HepG2 (cell line): ENCODE results near the gene SCYGR6. TPM values are rescaled to one million over a fixed set of nuclear protein-coding genes. Genes with fewer than 3 reads are reported as not detected.
A peak's percentile ranks its signal among the peaks of the same experiment; 100 is the strongest.

ENCODE experiments used
- ATAC-seq: fragments of 200-7000 bp; cut with Tn5 transposase; 3 replicates; pipeline ENCODE4 v1.9.1; 2020; ENCODE audit warnings: mild to moderate bottlenecking, moderate library complexity
- BruUV-seq: library from RNA; stranded (reverse); fragments of 400-500 nt; replicated peaks from 2 replicates; lab custom pipeline; 2021; lab: Mats Ljungman, UMichigan
- CTCF ChIA-PET: fragments of 300-600 bp; formaldehyde crosslinking; extraction: SDS; loops from one replicate; lab custom pipeline; 2021; ENCODE audit warnings: low total read pairs, inconsistent platforms, low intra/inter-chr PET ratio; lab: Yijun Ruan, JAX
- POLR2A ChIA-PET: fragments of 350-600 bp; sonication (Branson Sonifier 250); formaldehyde crosslinking; loops from one replicate; lab custom pipeline; 2020; ENCODE audit warnings: antibody characterized with exemption, inconsistent platforms; lab: Yijun Ruan, JAX
- DNase-seq: peaks from one replicate; pipeline ENCODE4 v3.0.0-alpha.2; 2015; ENCODE audit warnings: low spot score
- FAIRE-seq: peaks from 3 replicates; lab custom pipeline; 2011; peaks lifted over from hg19 to GRCh38; lab: Jason Lieb, UNC
- H2AFZ ChIP-seq: one replicate; pipeline ENCODE4 v1.6.1; 2011; ENCODE audit warnings: low read length, inconsistent platforms
- H3K27ac ChIP-seq: fragments of 300-600 bp; 3 replicates; pipeline ENCODE4 v1.8.0; 2011; ENCODE audit warnings: mixed run types, mild to moderate bottlenecking, mixed read lengths, low read length, inconsistent platforms; ENCODE audit not compliant: insufficient read depth; ENCODE audit errors: extremely low read length
- H3K27me3 ChIP-seq, 2 experiments: fragments of 200-600 bp in 1 of 2; 2 replicates in 1 of 2; 3 replicates in 1 of 2; pipeline versions ENCODE4 v1.6.0 to v1.8.0; 2011; ENCODE audit warnings: low read length in 2 of 2, mild to moderate bottlenecking in 2 of 2, moderate library complexity in 2 of 2, inconsistent platforms in 1 of 2; ENCODE audit not compliant: insufficient read depth in 2 of 2, control insufficient read depth in 1 of 2
- H3K36me3 ChIP-seq, 2 experiments: fragments of 200-600 bp in 1 of 2; replicated peaks in 1 of 2; 2 replicates in 1 of 2; 3 replicates in 1 of 2; pipeline versions ENCODE4 v1.5.1 to v1.8.0; 2011; ENCODE audit warnings: low read length in 2 of 2, inconsistent platforms in 1 of 2; ENCODE audit not compliant: insufficient read depth in 2 of 2, control insufficient read depth in 1 of 2
- H3K4me1 ChIP-seq: 2 replicates; pipeline ENCODE4 v1.5.1; 2012; ENCODE audit warnings: low read length, inconsistent platforms; ENCODE audit not compliant: insufficient read depth
- H3K4me2 ChIP-seq: 2 replicates; pipeline ENCODE4 v1.6.0; 2011; ENCODE audit warnings: low read depth, low read length, inconsistent platforms
- H3K4me3 ChIP-seq, 3 experiments: fragments of 200-600 bp in 1 of 3; sonication (generic), shearing (Covaris generic) in 1 of 3; replicated peaks in 1 of 3; 2 replicates each; pipeline ENCODE4 v1.5.1; 2011 to 2016; ENCODE audit warnings: low read length in 3 of 3, inconsistent platforms in 2 of 3, low read depth in 2 of 3, mild to moderate bottlenecking in 2 of 3, control low read depth in 1 of 3, mixed read lengths in 1 of 3; ENCODE audit not compliant: insufficient read depth in 1 of 3
- H3K79me2 ChIP-seq: one replicate; pipeline ENCODE4 v1.6.1; 2011; ENCODE audit warnings: low read length, inconsistent platforms; ENCODE audit not compliant: insufficient read depth
- H3K9ac ChIP-seq: 2 replicates; pipeline ENCODE4 v1.6.0; 2011; ENCODE audit warnings: mild to moderate bottlenecking, low read depth, low read length, inconsistent platforms; ENCODE audit not compliant: insufficient read depth
- H3K9me3 ChIP-seq: 2 replicates; pipeline ENCODE4 v1.5.1; 2012; ENCODE audit warnings: mild to moderate bottlenecking, low read length
- H4K20me1 ChIP-seq: 2 replicates; pipeline ENCODE4 v1.6.0; 2011; ENCODE audit warnings: inconsistent platforms, mild to moderate bottlenecking, low read length, moderate library complexity; ENCODE audit not compliant: insufficient read depth
- AGO1 ChIP-seq: fragments of 200-400 bp; formaldehyde crosslinking; IDR thresholded peaks from 2 replicates; pipeline ENCODE4 v1.6.1; 2017; ENCODE audit warnings: mild to moderate bottlenecking, low read depth, low read length, moderate library complexity; ENCODE audit not compliant: poor library complexity, severe bottlenecking
- BHLHE40 ChIP-seq: IDR thresholded peaks from 2 replicates; pipeline ENCODE4 v1.6.1; 2011; ENCODE audit warnings: low read length, improper control_type of control experiment
- CBFB ChIP-seq: sonication (generic); formaldehyde crosslinking; IDR thresholded peaks from 2 replicates; pipeline ENCODE4 v1.4.0; 2020; ENCODE audit warnings: missing genetic modification reagents
- CCDC6 ChIP-seq: sonication (generic); formaldehyde crosslinking; IDR thresholded peaks from 2 replicates; pipeline ENCODE4 v1.8.1; 2022; ENCODE audit warnings: mild to moderate bottlenecking, missing genetic modification reagents, moderate library complexity
- DPF2 ChIP-seq: sonication (generic); formaldehyde crosslinking; IDR thresholded peaks from 2 replicates; pipeline ENCODE4 v1.4.0; 2020; ENCODE audit warnings: mild to moderate bottlenecking, low read depth, missing genetic modification reagents, borderline replicate concordance
- GATAD2A ChIP-seq: IDR thresholded peaks from 2 replicates; pipeline ENCODE4 v1.6.1; 2016
- HIVEP1 ChIP-seq: sonication (generic); formaldehyde crosslinking; IDR thresholded peaks from 2 replicates; pipeline ENCODE4 v1.4.0; 2020; ENCODE audit warnings: mild to moderate bottlenecking, missing genetic modification reagents
- IRF2 ChIP-seq: IDR thresholded peaks from 2 replicates; pipeline ENCODE4 v1.6.1; 2018; ENCODE audit warnings: missing genetic modification reagents, missing compliant biosample characterization
- KMT2A ChIP-seq: sonication (generic); formaldehyde crosslinking; IDR thresholded peaks from 2 replicates; pipeline ENCODE4 v1.4.0; 2020; ENCODE audit warnings: missing genetic modification reagents
- NFIB ChIP-seq: sonication (generic); formaldehyde crosslinking; IDR thresholded peaks from 2 replicates; pipeline ENCODE4 v1.9.0; 2021; ENCODE audit warnings: missing genetic modification reagents, mild to moderate bottlenecking, borderline replicate concordance
- NR2F6 ChIP-seq, 2 experiments: IDR thresholded peaks; 2 replicates each; pipeline ENCODE4 v1.6.1; 2016; ENCODE audit warnings: antibody characterized with exemption in 1 of 2, mild to moderate bottlenecking in 1 of 2
- RBFOX2 ChIP-seq: fragments of 200-400 bp; formaldehyde crosslinking; IDR thresholded peaks from 2 replicates; pipeline ENCODE4 v1.6.1; 2017; ENCODE audit warnings: low read depth, mild to moderate bottlenecking, low read length
- RFX3 ChIP-seq: IDR thresholded peaks from 2 replicates; pipeline ENCODE4 v1.6.1; 2016; ENCODE audit warnings: missing biosample characterization, missing genetic modification reagents
- RXRB ChIP-seq: IDR thresholded peaks from 2 replicates; pipeline ENCODE4 v1.6.1; 2016; ENCODE audit warnings: borderline replicate concordance, missing genetic modification reagents, missing compliant biosample characterization
- SIX1 ChIP-seq: sonication (generic); formaldehyde crosslinking; IDR thresholded peaks from 2 replicates; pipeline ENCODE4 v1.4.0; 2020; ENCODE audit warnings: missing genetic modification reagents, borderline replicate concordance
- THRA ChIP-seq: sonication (generic); formaldehyde crosslinking; IDR thresholded peaks from 2 replicates; pipeline ENCODE4 v1.4.0; 2020; ENCODE audit warnings: missing genetic modification reagents, borderline replicate concordance
- ZFP82 ChIP-seq: sonication (generic); formaldehyde crosslinking; IDR thresholded peaks from 2 replicates; pipeline ENCODE4 v1.5.1; 2020; ENCODE audit warnings: mild to moderate bottlenecking, missing genetic modification reagents, borderline replicate concordance
- ZNF205 ChIP-seq: IDR thresholded peaks from 2 replicates; pipeline ENCODE4 v1.6.1; 2018; ENCODE audit warnings: missing biosample characterization, missing genetic modification reagents
- ZNF468 ChIP-seq: sonication (generic); formaldehyde crosslinking; IDR thresholded peaks from 2 replicates; pipeline ENCODE4 v1.8.0; 2022; ENCODE audit warnings: mild to moderate bottlenecking, moderate library complexity, missing genetic modification reagents
- ZNF562 ChIP-seq: sonication (generic); formaldehyde crosslinking; IDR thresholded peaks from 2 replicates; pipeline ENCODE4 v1.8.0; 2022; ENCODE audit warnings: missing genetic modification reagents, borderline replicate concordance
- ZNF672 ChIP-seq: sonication (generic); formaldehyde crosslinking; IDR thresholded peaks from 2 replicates; pipeline ENCODE4 v1.8.1; 2022; ENCODE audit warnings: missing genetic modification reagents
- WGBS: methylation state at CpG from one replicate; pipeline ENCODE4 v1.1.6; 2017; ENCODE audit warnings: low lambda C conversion rate; 5-methylcytosine and 5-hydroxymethylcytosine counted together
- in situ Hi-C: cut with HindIII; loops from 2 replicates; pipeline ENCODE4 v1.10.0; 2017; ENCODE audit warnings: low pct_unique_long_range_greater_than_20kb; ENCODE audit not compliant: extremely low pct_ligation_motif_present
- intact Hi-C: fragments of 100-400 bp; cut with micrococcal nuclease; formaldehyde crosslinking; loops from one replicate; pipeline ENCODE4 v1.10.0; 2022; ENCODE audit not compliant: unreplicated experiment
- polyA plus RNA-seq, 8 experiments: library from polyadenylated mRNA; depleted of rRNA in 3 of 8; stranded (reverse) in 7 of 8; unstranded in 1 of 8; fragments of >200 nt; fragmentation: Illumina TruSeq in 4 of 8; extraction: Trizol in 4 of 8; gene quantifications; 2 replicates each; pipeline versions ENCODE4 v1.2.1 to v1.2.3, GENCODE V29; 2011 to 2016; ENCODE audit warnings: low read depth in 4 of 8, missing spikeins in 1 of 8, mixed read lengths in 1 of 8; ENCODE audit not compliant: insufficient read depth in 1 of 8
- total RNA-seq, 5 experiments: library from RNA; depleted of rRNA; stranded (reverse); fragments of >200 nt; fragmentation: Illumina TruSeq; extraction: Trizol; gene quantifications; 2 replicates each; pipeline ENCODE4 v1.2.3, GENCODE V29; 2016; ENCODE audit warnings: low read depth in 1 of 5
- TF ChIP-seq, protein P1 (sequence below): sonication (generic); formaldehyde crosslinking; IDR thresholded peaks from 2 replicates; pipeline ENCODE4 v1.4.0; 2020; ENCODE audit warnings: missing genetic modification reagents, borderline replicate concordance

Gene SCYGR6
- total and polyA plus RNA-seq, 2 of the 13 experiments (the other 11 are each of a cell fraction or from before 2014, with no cell fraction given) = not detected

GRCh38 chr2:227774011-227774624, 49.6 kb upstream of the SCYGR6 start:
- Histone ChIP-seq H3K4me3 (peak overlapping the region in 2 of 3 experiments; percentile 37 to 47; a peak in 3 of 6 replicates), H3K27ac (no peak overlapping the region), H3K4me1 (peaks cover 59% of the 10 kb centered on the region), H4K20me1 (no peaks in the 10 kb centered on the region), H2AFZ (peak overlapping the region; percentile 25), H3K4me2 (peak overlapping the region; percentile 78), H3K79me2 (no peaks in the 10 kb centered on the region), H3K9me3 (no peaks in the 10 kb centered on the region), H3K9ac (peak overlapping the region; percentile 46; the same call in 1 of the 2 replicates), H3K36me3 (no peaks in the 10 kb centered on the region), H3K27me3 (peaks cover 0 to 2% of the 10 kb centered on the region in 2 experiments; a peak in 1 of 5 replicates)
- BruUV-seq = no TSS peak
- in situ Hi-C loops (no loop called here), intact Hi-C loops (loop anchor here (1.0 kb wide), 3 partner anchors 39 to 110 kb away; partner anchors contain the start of gene CCL20)
- CTCF ChIA-PET = interaction anchor here (1.0 to 3.1 kb wide), 4 partner anchors 88 to 884 kb away, joined by 3 to 17 read pairs (median 10); no protein-coding TSS in a partner anchor
- DNase-seq (peak; percentile 69), ATAC-seq (peak; percentile 96), FAIRE-seq (no peak)
- POLR2A ChIA-PET = interaction anchor here (1.0 to 1.5 kb wide), 3 partner anchors 39 to 44 kb away, joined by 4 to 10 read pairs (median 6); partner anchors contain the start of gene CCL20
- 11% methylated on average over 15 of the region's 15 CpGs for whole genome bisulfite sequencing
- no peak for TF ChIP-seq NFIB (CRISPR knock-in tag)
- TF ChIP-seq ZNF468 (CRISPR knock-in tag) = no peak
- TF ChIP-seq SIX1 (CRISPR knock-in tag) = peak; percentile 43; the same call in 1 of the 2 replicates
- TF ChIP-seq BHLHE40 = no peak
- TF ChIP-seq IRF2 (CRISPR knock-in tag) = no peak
- TF ChIP-seq RFX3 (CRISPR knock-in tag) = no peak
- TF ChIP-seq RBFOX2 = no peak
- TF ChIP-seq, protein P1, sequence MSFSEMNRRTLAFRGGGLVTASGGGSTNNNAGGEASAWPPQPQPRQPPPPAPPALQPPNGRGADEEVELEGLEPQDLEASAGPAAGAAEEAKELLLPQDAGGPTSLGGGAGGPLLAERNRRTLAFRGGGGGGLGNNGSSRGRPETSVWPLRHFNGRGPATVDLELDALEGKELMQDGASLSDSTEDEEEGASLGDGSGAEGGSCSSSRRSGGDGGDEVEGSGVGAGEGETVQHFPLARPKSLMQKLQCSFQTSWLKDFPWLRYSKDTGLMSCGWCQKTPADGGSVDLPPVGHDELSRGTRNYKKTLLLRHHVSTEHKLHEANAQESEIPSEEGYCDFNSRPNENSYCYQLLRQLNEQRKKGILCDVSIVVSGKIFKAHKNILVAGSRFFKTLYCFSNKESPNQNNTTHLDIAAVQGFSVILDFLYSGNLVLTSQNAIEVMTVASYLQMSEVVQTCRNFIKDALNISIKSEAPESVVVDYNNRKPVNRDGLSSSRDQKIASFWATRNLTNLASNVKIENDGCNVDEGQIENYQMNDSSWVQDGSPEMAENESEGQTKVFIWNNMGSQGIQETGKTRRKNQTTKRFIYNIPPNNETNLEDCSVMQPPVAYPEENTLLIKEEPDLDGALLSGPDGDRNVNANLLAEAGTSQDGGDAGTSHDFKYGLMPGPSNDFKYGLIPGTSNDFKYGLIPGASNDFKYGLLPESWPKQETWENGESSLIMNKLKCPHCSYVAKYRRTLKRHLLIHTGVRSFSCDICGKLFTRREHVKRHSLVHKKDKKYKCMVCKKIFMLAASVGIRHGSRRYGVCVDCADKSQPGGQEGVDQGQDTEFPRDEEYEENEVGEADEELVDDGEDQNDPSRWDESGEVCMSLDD (CRISPR knock-in tag) = no peak
- TF ChIP-seq ZNF672 (CRISPR knock-in tag) = no peak
- no peak for TF ChIP-seq KMT2A (CRISPR knock-in tag)
- peak; percentile 23; the same call in 1 of the 2 replicates for TF ChIP-seq RXRB (CRISPR knock-in tag)
- TF ChIP-seq ZNF205 = 0 out of 2 replicates have a peak, but pooled peaks have one; percentile 43
- no peak for TF ChIP-seq DPF2 (CRISPR knock-in tag)
- TF ChIP-seq THRA (CRISPR knock-in tag) = no peak
- TF ChIP-seq ZFP82 = no peak
- TF ChIP-seq CCDC6 (CRISPR knock-in tag) = no peak
- TF ChIP-seq GATAD2A (CRISPR knock-in tag) = peak; percentile 48; the same call in 1 of the 2 replicates
- TF ChIP-seq ZNF562 = no peak
- TF ChIP-seq CBFB (CRISPR knock-in tag) = 0 out of 2 replicates have a peak, but pooled peaks have one; percentile 27
- TF ChIP-seq NR2F6 (IDR thresholded peaks at IDR 0.05) = no peak; the same call in 1 of the 2 replicates
- no peak for TF ChIP-seq NR2F6 (CRISPR knock-in tag; IDR thresholded peaks at IDR 0.05)
- no peak for TF ChIP-seq AGO1
- no peak for TF ChIP-seq HIVEP1 (CRISPR knock-in tag)
